A673 (cell line): ENCODE measurements around the gene ANKLE2. TPM values are rescaled to one million over a fixed set of nuclear protein-coding genes. Genes with fewer than 3 reads are reported as not detected.
"Not testable (repeated sequence)": the region's sequence is repeated elsewhere in the genome, so short reads cannot be mapped to it uniquely, and the experiment has no call there.

ENCODE experiments used
- BruUV-seq: library from RNA; stranded (reverse); fragments of 400-500 nt; replicated peaks from 2 replicates; lab custom pipeline; 2021; lab: Mats Ljungman, UMichigan
- CTCF ChIA-PET: fragments of 300-600 bp; sonication (Branson Sonifier 250); formaldehyde crosslinking; loops from one replicate; lab custom pipeline; 2022; ENCODE audit warnings: antibody characterized with exemption; lab: Charles Lee
- POLR2A ChIA-PET: fragments of 300-600 bp; sonication (Branson Sonifier 250); formaldehyde crosslinking; loops from one replicate; lab custom pipeline; 2022; ENCODE audit warnings: antibody characterized with exemption; ENCODE audit not compliant: low non-redundant PET; lab: Charles Lee
- DNase-seq: peaks from one replicate; pipeline ENCODE4 v3.0.0-alpha.2; 2015; ENCODE audit warnings: low spot score
- H3K27ac ChIP-seq: fragments of 200-600 bp; sonication (generic); 2 replicates; pipeline ENCODE4 v1.5.1; 2016; ENCODE audit warnings: mixed run types, low read depth, mild to moderate bottlenecking, mixed read lengths, antibody characterized with exemption, low read length; ENCODE audit not compliant: poor library complexity, severe bottlenecking
- H3K27me3 ChIP-seq: fragments of 200-600 bp; sonication (generic); replicated peaks from 2 replicates; pipeline ENCODE4 v1.6.1; 2017; ENCODE audit warnings: mixed run types, low read depth, mild to moderate bottlenecking, mixed read lengths, antibody characterized with exemption, low read length; ENCODE audit not compliant: insufficient read depth, poor library complexity
- H3K36me3 ChIP-seq: fragments of 200-600 bp; sonication (generic); 2 replicates; pipeline ENCODE4 v1.6.1; 2016; ENCODE audit warnings: mixed run types, mild to moderate bottlenecking, mixed read lengths, antibody characterized with exemption, low read length; ENCODE audit not compliant: insufficient read depth, poor library complexity, severe bottlenecking
- H3K4me1 ChIP-seq: fragments of 200-600 bp; sonication (generic); 2 replicates; pipeline ENCODE4 v1.6.1; 2017; ENCODE audit warnings: mixed run types, mild to moderate bottlenecking, mixed read lengths, antibody characterized with exemption, low read length; ENCODE audit not compliant: insufficient read depth, poor library complexity, severe bottlenecking
- H3K4me3 ChIP-seq: fragments of 200-600 bp; sonication (generic); 2 replicates; pipeline ENCODE4 v1.5.1; 2016; ENCODE audit warnings: low read depth, mixed run types, mild to moderate bottlenecking, mixed read lengths, low read length; ENCODE audit not compliant: poor library complexity, severe bottlenecking
- H3K9me3 ChIP-seq: fragments of 200-600 bp; sonication (generic); 2 replicates; pipeline ENCODE4 v1.6.1; 2016; ENCODE audit warnings: mixed run types, low read depth, mild to moderate bottlenecking, mixed read lengths, antibody characterized with exemption, low read length; ENCODE audit not compliant: poor library complexity, severe bottlenecking
- EZH2 ChIP-seq: fragments of 200-600 bp; sonication (generic); IDR thresholded peaks from 2 replicates; pipeline ENCODE4 v1.6.1; 2017; ENCODE audit warnings: borderline replicate concordance, low read depth, mild to moderate bottlenecking, mixed read lengths, antibody characterized with exemption, low read length; ENCODE audit not compliant: poor library complexity, severe bottlenecking
- intact Hi-C: fragments of 100-400 bp; cut with micrococcal nuclease; formaldehyde crosslinking; loops from one replicate; pipeline ENCODE4 v1.10.0; 2022; ENCODE audit not compliant: unreplicated experiment
- total RNA-seq: library from RNA; stranded (reverse); gene quantifications from 2 replicates; pipeline ENCODE4 v1.2.3, GENCODE V29; 2021
- TF ChIP-seq, protein P1 (sequence below): fragments of 300-800, 200-600 bp; sonication (generic); conservative IDR thresholded peaks from 2 replicates; pipeline ENCODE4 v1.5.1; 2017; ENCODE audit warnings: low read depth, mild to moderate bottlenecking, antibody characterized with exemption, low read length, moderate library complexity, mixed read lengths

Gene ANKLE2
- total RNA-seq, 1 experiment from 2014 or later, result 107 TPM

GRCh38 chr12:132695431-132695830 is 66.2 kb downstream of the ANKLE2 start:
- H3K9me3 ChIP-seq, result no peaks in the 10 kb centered on the region
- CTCF ChIA-PET, result no interaction called here
- intact Hi-C loops, result no loop called here
- no peaks in the 10 kb centered on the region for H3K4me1 ChIP-seq
- POLR2A ChIA-PET, result no interaction called here
- TF ChIP-seq, protein P1, sequence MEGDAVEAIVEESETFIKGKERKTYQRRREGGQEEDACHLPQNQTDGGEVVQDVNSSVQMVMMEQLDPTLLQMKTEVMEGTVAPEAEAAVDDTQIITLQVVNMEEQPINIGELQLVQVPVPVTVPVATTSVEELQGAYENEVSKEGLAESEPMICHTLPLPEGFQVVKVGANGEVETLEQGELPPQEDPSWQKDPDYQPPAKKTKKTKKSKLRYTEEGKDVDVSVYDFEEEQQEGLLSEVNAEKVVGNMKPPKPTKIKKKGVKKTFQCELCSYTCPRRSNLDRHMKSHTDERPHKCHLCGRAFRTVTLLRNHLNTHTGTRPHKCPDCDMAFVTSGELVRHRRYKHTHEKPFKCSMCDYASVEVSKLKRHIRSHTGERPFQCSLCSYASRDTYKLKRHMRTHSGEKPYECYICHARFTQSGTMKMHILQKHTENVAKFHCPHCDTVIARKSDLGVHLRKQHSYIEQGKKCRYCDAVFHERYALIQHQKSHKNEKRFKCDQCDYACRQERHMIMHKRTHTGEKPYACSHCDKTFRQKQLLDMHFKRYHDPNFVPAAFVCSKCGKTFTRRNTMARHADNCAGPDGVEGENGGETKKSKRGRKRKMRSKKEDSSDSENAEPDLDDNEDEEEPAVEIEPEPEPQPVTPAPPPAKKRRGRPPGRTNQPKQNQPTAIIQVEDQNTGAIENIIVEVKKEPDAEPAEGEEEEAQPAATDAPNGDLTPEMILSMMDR, result no peak
- no peak for TF ChIP-seq EZH2
- no peaks in the 10 kb centered on the region for H3K27me3 ChIP-seq
- H3K36me3 ChIP-seq, result peaks cover 55% of the 10 kb centered on the region
- BruUV-seq, result no TSS peak
- no peak overlapping the region for H3K27ac ChIP-seq
- DNase-seq, result no peak
- no peak overlapping the region for H3K4me3 ChIP-seq

DNA sequence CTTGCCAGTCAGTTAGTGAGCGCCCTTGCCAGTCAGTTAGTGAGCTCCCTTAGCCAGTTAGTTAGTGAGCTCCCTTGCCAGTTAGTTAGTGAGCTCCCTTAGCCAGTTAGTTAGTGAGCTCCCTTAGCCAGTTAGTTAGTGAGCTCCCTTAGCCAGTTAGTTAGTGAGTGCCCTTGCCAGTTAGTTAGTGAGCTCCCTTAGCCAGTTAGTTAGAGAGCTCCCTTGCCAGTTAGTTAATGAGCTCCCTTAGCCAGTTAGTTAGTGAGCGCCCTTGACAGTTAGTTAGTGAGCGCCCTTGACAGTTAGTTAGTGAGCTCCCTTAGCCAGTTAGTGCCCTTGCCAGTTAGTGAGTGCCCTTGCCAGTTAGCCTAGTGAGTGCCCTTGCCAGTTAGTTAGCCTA is 66.7 kb downstream of the ANKLE2 start:
- CTCF ChIA-PET, H3K4me3 ChIP-seq, BruUV-seq, H3K27me3 ChIP-seq, H3K27ac ChIP-seq, intact Hi-C loops, H3K9me3 ChIP-seq, H3K4me1 ChIP-seq, POLR2A ChIA-PET, DNase-seq: not testable (repeated sequence)
- H3K36me3 ChIP-seq, result peaks cover 55% of the 10 kb centered on the region

GRCh38 chr12:132692030-132692429 is 69.6 kb downstream of the ANKLE2 start:
- CTCF ChIA-PET, H3K4me1 ChIP-seq, H3K27me3 ChIP-seq, BruUV-seq, H3K9me3 ChIP-seq, DNase-seq, POLR2A ChIA-PET, intact Hi-C loops, H3K4me3 ChIP-seq, H3K27ac ChIP-seq: not testable (repeated sequence)
- peaks cover 29% of the 10 kb centered on the region for H3K36me3 ChIP-seq

DNA sequence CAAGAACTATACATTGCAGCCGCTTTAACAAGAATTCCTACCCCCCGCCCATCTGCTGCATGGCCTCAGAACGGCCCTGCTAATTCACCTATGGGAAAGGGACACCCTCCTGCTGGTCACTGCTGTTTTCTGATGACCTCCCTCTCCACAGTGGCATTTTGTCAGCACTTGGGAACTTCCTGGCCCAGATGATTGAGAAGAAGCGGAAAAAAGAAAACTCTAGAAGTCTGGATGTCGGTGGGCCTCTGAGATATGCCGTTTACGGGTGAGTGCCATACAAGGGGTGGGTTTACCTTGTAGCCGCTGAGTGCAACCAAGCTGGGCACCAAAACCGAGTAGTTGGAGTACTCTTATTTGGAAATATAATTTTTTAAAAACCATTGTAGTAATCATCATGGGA is 71.5 kb downstream of the ANKLE2 start:
- H3K4me3 ChIP-seq, result no peak overlapping the region
- BruUV-seq, result no TSS peak
- ChIA-PET CTCF (no interaction called here), POLR2A (no interaction called here)
- peaks cover 6% of the 10 kb centered on the region for H3K4me1 ChIP-seq
- TF ChIP-seq EZH2, result no peak
- TF ChIP-seq, protein P1, result no peak
- no peaks in the 10 kb centered on the region for H3K9me3 ChIP-seq
- H3K36me3 ChIP-seq, result peaks cover 12% of the 10 kb centered on the region
- DNase-seq, result no peak
- no peak overlapping the region for H3K27ac ChIP-seq
- no peaks in the 10 kb centered on the region for H3K27me3 ChIP-seq
- intact Hi-C loops, result no loop called here
